SK-N-SH (cell line): ENCODE results near the gene SIPA1. TPM values are rescaled to one million over a fixed set of nuclear protein-coding genes. Genes with fewer than 3 reads are reported as not detected.

Experiments used
- CTCF ChIA-PET: fragments of 300-600, 350-600 bp; formaldehyde crosslinking; extraction: SDS; loops from one replicate; lab custom pipeline; 2021; lab: Yijun Ruan, JAX
- POLR2A ChIA-PET: fragments of 350-600 bp; sonication (Branson Sonifier 250); formaldehyde crosslinking; extraction: SDS; loops from one replicate; lab custom pipeline; 2020; ENCODE audit warnings: antibody characterized with exemption, inconsistent platforms; lab: Yijun Ruan, JAX
- DNase-seq: peaks from one replicate; pipeline ENCODE4 v3.0.0; 2012
- H2AFZ ChIP-seq: fragments of 200-600 bp; sonication (generic); 2 replicates; pipeline ENCODE4 v1.8.1; 2016; ENCODE audit warnings: antibody characterized with exemption, mild to moderate bottlenecking, low read depth
- H3F3A ChIP-seq: fragments of 200-600 bp; sonication (generic); replicated peaks from 2 replicates; pipeline ENCODE3; 2016; ENCODE audit warnings: antibody characterized with exemption, mild to moderate bottlenecking; ENCODE audit not compliant: insufficient read depth
- H3K27ac ChIP-seq, 2 experiments: fragments of 200-500 bp in 1 of 2; fragments of 200-600 bp in 1 of 2; sonication (Bioruptor generic) in 1 of 2; sonication (generic), shearing (Covaris generic) in 1 of 2; 2 replicates each; pipeline versions ENCODE4 v1.5.1 to v1.6.1; 2014 to 2016; ENCODE audit warnings: low read depth in 2 of 2, inconsistent platforms in 1 of 2, low read length in 1 of 2, mild to moderate bottlenecking in 1 of 2, mixed read lengths in 1 of 2
- H3K27me3 ChIP-seq: fragments of 200-600 bp; sonication (generic), shearing (Covaris generic); 2 replicates; pipeline ENCODE4 v1.6.1; 2016; ENCODE audit warnings: mixed run types; ENCODE audit not compliant: insufficient read depth
- H3K36me3 ChIP-seq, 2 experiments: fragments of 200-500 bp in 1 of 2; fragments of 200-600 bp in 1 of 2; sonication (Bioruptor generic) in 1 of 2; sonication (generic) in 1 of 2; replicated peaks in 1 of 2; 2 replicates each; pipeline versions ENCODE3 to v1.5.1; 2014 to 2016; ENCODE audit warnings: low read length in 1 of 2, mild to moderate bottlenecking in 1 of 2; ENCODE audit not compliant: insufficient read depth in 2 of 2, control insufficient read depth in 1 of 2
- H3K4me1 ChIP-seq, 2 experiments: fragments of 200-500 bp in 1 of 2; fragments of 200-600 bp in 1 of 2; sonication (Bioruptor generic) in 1 of 2; sonication (generic), shearing (Covaris generic) in 1 of 2; 2 replicates each; pipeline versions ENCODE4 v1.5.1 to v1.6.1; 2014 to 2016; ENCODE audit warnings: low read depth in 1 of 2, low read length in 1 of 2, mixed run types in 1 of 2; ENCODE audit not compliant: insufficient read depth in 2 of 2, control insufficient read depth in 1 of 2
- H3K4me2 ChIP-seq: fragments of 200-600 bp; sonication (generic), shearing (Covaris generic); 2 replicates; pipeline ENCODE4 v1.6.1; 2017; ENCODE audit warnings: mixed run types
- H3K4me3 ChIP-seq, 2 experiments: fragments of 200-500 bp in 1 of 2; fragments of 200-600 bp in 1 of 2; sonication (Bioruptor generic) in 1 of 2; sonication (generic), shearing (Covaris generic) in 1 of 2; 2 replicates each; pipeline versions ENCODE4 v1.5.1 to v1.8.1; 2014 to 2016; ENCODE audit warnings: low read depth in 2 of 2, inconsistent platforms in 1 of 2, low read length in 1 of 2, mild to moderate bottlenecking in 1 of 2, mixed read lengths in 1 of 2, moderate library complexity in 1 of 2
- H3K79me2 ChIP-seq: fragments of 200-600 bp; sonication (generic); 2 replicates; pipeline ENCODE4 v1.8.1; 2017; ENCODE audit warnings: mild to moderate bottlenecking; ENCODE audit not compliant: insufficient read depth
- H3K9ac ChIP-seq: fragments of 200-600 bp; sonication (generic); 2 replicates; pipeline ENCODE4 v1.6.1; 2017; ENCODE audit warnings: mixed run types
- H3K9me2 ChIP-seq: fragments of 200-600 bp; sonication (generic); 2 replicates; pipeline ENCODE4 v1.6.1; 2017; ENCODE audit warnings: mixed run types
- H3K9me3 ChIP-seq: fragments of 200-600 bp; sonication (generic); 2 replicates; pipeline ENCODE4 v1.6.1; 2017; ENCODE audit warnings: mixed run types, mild to moderate bottlenecking, moderate library complexity
- H4K20me1 ChIP-seq: fragments of 200-600 bp; sonication (generic); 2 replicates; pipeline ENCODE4 v1.6.1; 2017; ENCODE audit warnings: mild to moderate bottlenecking, mixed run types; ENCODE audit not compliant: insufficient read depth
- ELF1 ChIP-seq: IDR thresholded peaks from 2 replicates; pipeline ENCODE4 v1.4.0; 2012
- EZH2phosphoT487 ChIP-seq: fragments of 200-600 bp; sonication (generic); IDR thresholded peaks from 2 replicates; pipeline ENCODE4 v1.6.1; 2017; ENCODE audit warnings: low read depth, mixed run types, mild to moderate bottlenecking, antibody characterized with exemption, moderate library complexity, borderline replicate concordance
- FOXJ3 ChIP-seq: sonication (generic); formaldehyde crosslinking; IDR thresholded peaks from 2 replicates; pipeline ENCODE4 v1.5.1; 2020; ENCODE audit warnings: mild to moderate bottlenecking, missing genetic modification reagents
- FOXM1 ChIP-seq: IDR thresholded peaks from 2 replicates; pipeline ENCODE4 v1.4.0; 2012; ENCODE audit warnings: low read depth, mild to moderate bottlenecking
- GATA2 ChIP-seq: sonication (generic); formaldehyde crosslinking; IDR thresholded peaks from 2 replicates; pipeline ENCODE4 v1.5.0; 2020; ENCODE audit warnings: mild to moderate bottlenecking, missing genetic modification reagents
- MEF2A ChIP-seq: IDR thresholded peaks from 2 replicates; pipeline ENCODE4 v1.4.0; 2012; ENCODE audit warnings: low read depth, borderline replicate concordance
- POLR2AphosphoS5 ChIP-seq: IDR thresholded peaks from 2 replicates; pipeline ENCODE4 v1.6.1; 2012; ENCODE audit warnings: low read depth, low read length
- SIN3A ChIP-seq: IDR thresholded peaks from 2 replicates; pipeline ENCODE4 v1.6.1; 2012; ENCODE audit warnings: low read depth, mild to moderate bottlenecking, low read length, moderate library complexity, borderline replicate concordance
- TCF12 ChIP-seq: IDR thresholded peaks from 2 replicates; pipeline ENCODE4 v1.4.0; 2012
- YY1 ChIP-seq: IDR thresholded peaks from 2 replicates; pipeline ENCODE4 v1.4.0; 2012; ENCODE audit warnings: low read depth, mild to moderate bottlenecking
- WGBS: methylation state at CpG from one replicate; pipeline ENCODE4 v1.1.6; 2017; ENCODE audit warnings: low lambda C conversion rate; 5-methylcytosine and 5-hydroxymethylcytosine counted together
- polyA plus RNA-seq, 3 experiments: library from polyadenylated mRNA; depleted of rRNA; stranded (reverse); fragments of >200 nt; gene quantifications; 2 replicates each; pipeline ENCODE4 v1.2.3, GENCODE V29; 2012
- TF ChIP-seq, protein P1 (sequence below): IDR thresholded peaks from 2 replicates; pipeline ENCODE4 v1.4.0; 2012; ENCODE audit warnings: low read depth
- TF ChIP-seq, protein P2 (sequence below): IDR thresholded peaks from 2 replicates; pipeline ENCODE4 v1.4.0; 2012; ENCODE audit warnings: low read depth, borderline replicate concordance
- TF ChIP-seq, protein P3 (sequence below): fragments of 150-350 bp; IDR thresholded peaks from 2 replicates; pipeline ENCODE4 v1.6.1; 2017; ENCODE audit warnings: antibody characterized with exemption, low read length, low read depth, borderline replicate concordance

The SIPA1 gene
- polyA plus RNA-seq, 1 of the 3 experiments (the other 2 are of a cell fraction) = 18.7 TPM

DNA sequence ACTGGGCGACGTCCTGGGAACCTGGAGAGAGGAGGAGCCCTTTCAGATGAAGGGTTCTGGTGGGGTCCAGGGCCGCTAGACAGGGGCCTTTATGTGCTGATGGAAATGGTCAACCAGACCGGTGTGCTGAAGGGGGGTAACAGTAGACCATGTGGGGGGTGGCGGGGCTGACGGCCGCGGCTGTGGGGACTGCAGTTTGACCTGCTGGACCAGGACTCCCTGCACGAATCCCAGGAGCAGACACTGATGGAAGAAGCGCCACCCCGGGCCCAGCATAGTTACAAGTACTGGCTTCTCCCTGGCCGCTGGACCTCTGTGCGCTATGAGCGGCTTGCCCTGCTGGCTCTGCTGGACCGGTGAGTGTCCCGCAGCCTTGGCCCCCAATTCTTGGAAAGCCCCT is 15.9 kb upstream of the SIPA1 start:
- peaks cover 0 to 6% of the 10 kb centered on the region in 2 experiments; a peak in 1 of 4 replicates for H3K4me1 ChIP-seq
- no peak overlapping the region for H3K4me2 ChIP-seq
- no peaks in the 10 kb centered on the region for H3K9me3 ChIP-seq
- H3K27me3 ChIP-seq = no peaks in the 10 kb centered on the region
- CTCF ChIA-PET = interaction anchor here (1.0 kb wide), 1 partner anchor 16 kb away, joined by 3 read pairs; the partner anchor contains the start of gene SIPA1
- H3F3A ChIP-seq = no peaks in the 10 kb centered on the region
- POLR2A ChIA-PET = no interaction called here
- no peaks in the 10 kb centered on the region for H3K9me2 ChIP-seq
- peaks cover 16 to 91% of the 10 kb centered on the region in 2 experiments for H3K36me3 ChIP-seq
- WGBS = 97% methylated on average over 11 of the region's 16 CpGs
- no peak overlapping the region for H3K4me3 ChIP-seq
- H4K20me1 ChIP-seq = peaks cover 16% of the 10 kb centered on the region
- H3K79me2 ChIP-seq = peaks cover 45% of the 10 kb centered on the region
- no peak overlapping the region for H3K9ac ChIP-seq
- no peak for TF ChIP-seq ELF1
- no peak for TF ChIP-seq EZH2phosphoT487
- TF ChIP-seq POLR2AphosphoS5 = no peak
- no peak for TF ChIP-seq FOXM1
- TF ChIP-seq, protein P1, sequence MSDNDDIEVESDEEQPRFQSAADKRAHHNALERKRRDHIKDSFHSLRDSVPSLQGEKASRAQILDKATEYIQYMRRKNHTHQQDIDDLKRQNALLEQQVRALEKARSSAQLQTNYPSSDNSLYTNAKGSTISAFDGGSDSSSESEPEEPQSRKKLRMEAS = no peak
- no peak for TF ChIP-seq TCF12
- no peak for TF ChIP-seq GATA2
- no peak for TF ChIP-seq SIN3A
- no peak for TF ChIP-seq FOXJ3 (CRISPR knock-in tag)
- TF ChIP-seq, protein P2, sequence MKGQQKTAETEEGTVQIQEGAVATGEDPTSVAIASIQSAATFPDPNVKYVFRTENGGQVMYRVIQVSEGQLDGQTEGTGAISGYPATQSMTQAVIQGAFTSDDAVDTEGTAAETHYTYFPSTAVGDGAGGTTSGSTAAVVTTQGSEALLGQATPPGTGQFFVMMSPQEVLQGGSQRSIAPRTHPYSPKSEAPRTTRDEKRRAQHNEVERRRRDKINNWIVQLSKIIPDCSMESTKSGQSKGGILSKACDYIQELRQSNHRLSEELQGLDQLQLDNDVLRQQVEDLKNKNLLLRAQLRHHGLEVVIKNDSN = no peak
- TF ChIP-seq, all 33 proteins: peak for 0
- H2AFZ ChIP-seq = no peak overlapping the region
- H3K27ac ChIP-seq = no peak overlapping the region
- DNase-seq = no peak

DNA sequence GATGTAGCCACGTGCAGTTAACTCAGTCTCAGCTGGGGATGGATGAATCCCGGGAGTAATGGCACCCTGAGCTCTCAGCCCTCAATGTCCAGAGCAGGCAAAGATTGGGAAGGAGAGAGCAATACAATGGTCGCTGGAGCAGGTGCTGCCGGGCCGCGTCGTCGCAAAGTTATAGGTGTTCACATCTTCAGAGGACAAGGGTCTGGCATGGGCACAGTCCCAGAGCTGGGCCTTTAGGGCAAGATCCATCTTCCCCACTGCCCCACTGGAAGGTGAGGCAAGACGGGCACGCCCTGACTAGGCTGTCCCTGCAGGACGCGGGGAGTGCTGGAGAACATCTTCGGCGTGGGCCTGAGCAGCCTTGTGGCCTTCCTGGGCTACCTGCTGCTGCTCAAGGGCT is 14.7 kb upstream of the SIPA1 start:
- 91% methylated on average over 5 of the region's 14 CpGs for WGBS

More for the DNA sequence above, 14.7 kb upstream of the SIPA1 start:
- ChIA-PET POLR2A (interaction anchor here (1.6 kb wide), 1 partner anchor 8 kb away, joined by 5 read pairs; no protein-coding TSS in a partner anchor), CTCF (interaction anchor here (0.8 to 1.4 kb wide), 2 partner anchors 50 to 88 kb away, joined by 3 read pairs; no protein-coding TSS in a partner anchor)
- no peak for DNase-seq
- Histone ChIP-seq H2AFZ (no peak overlapping the region), H3K4me1 (no peaks in the 10 kb centered on the region), H3K4me2 (no peak overlapping the region), H3K4me3 (no peak overlapping the region), H4K20me1 (0 out of 2 replicates have a peak, but pooled peaks cover 11% of the 10 kb centered on the region), H3K9me3 (no peaks in the 10 kb centered on the region), H3K9ac (no peak overlapping the region), H3K36me3 (peaks cover 20 to 91% of the 10 kb centered on the region in 2 experiments), H3K79me2 (peaks cover 34% of the 10 kb centered on the region), H3K27me3 (no peaks in the 10 kb centered on the region), H3K27ac (no peak overlapping the region), H3K9me2 (no peaks in the 10 kb centered on the region), H3F3A (no peaks in the 10 kb centered on the region)
- TF ChIP-seq, protein P3, sequence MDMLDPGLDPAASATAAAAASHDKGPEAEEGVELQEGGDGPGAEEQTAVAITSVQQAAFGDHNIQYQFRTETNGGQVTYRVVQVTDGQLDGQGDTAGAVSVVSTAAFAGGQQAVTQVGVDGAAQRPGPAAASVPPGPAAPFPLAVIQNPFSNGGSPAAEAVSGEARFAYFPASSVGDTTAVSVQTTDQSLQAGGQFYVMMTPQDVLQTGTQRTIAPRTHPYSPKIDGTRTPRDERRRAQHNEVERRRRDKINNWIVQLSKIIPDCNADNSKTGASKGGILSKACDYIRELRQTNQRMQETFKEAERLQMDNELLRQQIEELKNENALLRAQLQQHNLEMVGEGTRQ = no peak
- TF ChIP-seq YY1 (no peak), MEF2A (no peak)
